Stimulated activated CD4-positive, alpha-beta T cell treated with anti-CD3 and anti-CD28 coated beads, TNF-alpha, amount 100 ng/mL, for 4 hours (primary cell): ENCODE results near the gene GAB2.

Experiments used
- DNase-seq, 3 experiments: peaks; one replicate each; pipeline ENCODE4 v3.0.0-alpha.2; 2020; ENCODE audit warnings: low read depth in 3 of 3

Gene GAB2

DNA sequence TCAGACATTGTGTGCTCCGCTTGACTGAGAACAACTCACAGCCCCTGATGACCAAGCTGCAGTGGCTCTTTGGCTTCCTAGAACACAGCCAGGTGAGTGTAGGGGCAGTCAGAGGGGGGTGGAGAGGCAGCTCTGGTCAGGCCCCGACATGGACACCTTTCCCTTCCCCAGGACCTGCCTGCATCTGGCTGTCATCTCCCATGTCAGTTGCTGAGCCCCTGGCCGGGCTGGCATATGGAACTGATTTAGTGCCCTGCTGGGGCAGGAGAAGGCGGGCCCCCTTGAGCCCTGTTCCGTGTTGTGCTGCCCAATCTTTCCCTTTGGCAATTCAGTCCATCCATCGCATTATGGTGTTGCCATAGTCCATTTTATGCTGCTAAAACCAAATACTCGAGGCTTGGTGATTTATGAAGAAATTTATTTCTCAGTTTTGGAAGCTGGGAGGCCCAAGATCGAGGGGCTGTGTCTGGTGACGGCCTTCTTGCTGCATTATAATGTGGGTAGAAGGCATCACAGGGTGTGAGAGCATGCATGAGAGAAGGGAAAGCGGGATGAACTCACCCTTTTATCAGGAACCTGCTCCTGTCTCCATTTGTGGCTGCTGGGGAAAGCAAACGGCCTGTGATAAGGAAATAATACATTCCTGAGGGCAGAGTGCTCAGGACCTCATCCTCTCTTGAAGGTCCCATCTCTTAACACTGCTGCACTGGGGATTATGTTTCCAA, 209.9 kb downstream of the GAB2 start:
- DNase-seq: no peak

- no peak for DNase-seq
These were observed 211.9 kb downstream of the GAB2 start for GRCh38 chr11:78205691-78206090.

DNA sequence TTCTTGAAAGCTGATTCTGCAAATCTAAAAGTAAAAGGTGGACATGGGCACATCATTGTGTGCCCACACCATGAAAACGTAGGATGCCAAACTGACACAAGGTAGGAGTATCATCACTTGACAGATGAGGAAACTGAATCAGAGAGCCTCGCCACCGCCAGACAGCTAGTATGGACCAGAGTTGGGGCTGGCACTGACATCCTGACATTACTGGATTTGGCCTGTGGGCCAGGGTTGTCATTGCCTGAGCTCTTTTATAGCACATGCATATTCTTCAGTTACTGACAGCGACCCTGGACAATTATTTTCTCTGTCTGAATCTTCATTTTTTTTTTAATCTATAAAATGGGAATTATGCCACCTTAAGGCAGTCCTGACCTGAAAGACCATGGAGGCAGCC, 212.4 kb downstream of the GAB2 start:
- no peak for DNase-seq

DNA sequence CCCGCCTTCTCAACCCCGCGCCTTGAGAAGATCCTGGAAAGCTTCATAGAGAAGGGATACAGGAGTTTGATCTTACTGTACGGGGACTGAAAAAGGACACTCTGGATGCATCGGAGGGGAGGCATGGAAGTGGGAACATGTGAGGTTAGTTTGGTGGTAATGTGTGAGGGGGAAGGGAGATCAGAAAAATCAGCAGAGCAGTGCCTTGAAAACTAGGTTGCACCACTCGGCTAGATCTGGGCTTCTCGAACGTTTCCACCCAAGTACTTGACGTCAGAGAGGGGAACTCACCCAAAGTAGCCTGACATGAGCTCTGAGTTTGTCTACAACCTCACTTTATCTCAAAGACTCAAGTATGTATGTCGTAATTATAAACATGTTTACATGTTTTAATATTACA, 214.4 kb downstream of the GAB2 start:
- DNase-seq: peak in 1 of 3 experiments; percentile 32

DNA sequence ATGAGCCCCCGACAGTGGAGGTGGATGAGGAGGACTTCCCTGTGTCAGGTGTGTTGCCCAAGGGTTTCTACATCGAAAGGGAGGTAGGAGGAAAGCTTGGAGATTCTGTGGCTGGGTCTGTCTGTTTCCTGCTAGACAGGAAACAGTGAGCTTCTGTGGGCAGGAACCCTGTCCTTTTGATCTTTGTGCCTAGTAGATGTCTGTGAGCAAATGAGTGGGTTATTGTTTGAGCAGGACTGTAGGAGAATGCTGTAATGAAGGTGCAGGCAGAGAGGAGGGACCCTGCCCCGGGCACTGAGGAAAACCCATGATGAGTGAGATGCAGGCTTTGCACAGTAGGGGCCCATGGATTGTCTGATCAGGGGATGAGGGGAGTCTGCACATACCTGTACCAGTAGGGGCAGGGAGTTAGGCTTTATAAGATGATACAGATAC, 214.9 kb downstream of the GAB2 start:
- DNase-seq: peak in 2 of 3 experiments; percentile 15 to 31

DNA sequence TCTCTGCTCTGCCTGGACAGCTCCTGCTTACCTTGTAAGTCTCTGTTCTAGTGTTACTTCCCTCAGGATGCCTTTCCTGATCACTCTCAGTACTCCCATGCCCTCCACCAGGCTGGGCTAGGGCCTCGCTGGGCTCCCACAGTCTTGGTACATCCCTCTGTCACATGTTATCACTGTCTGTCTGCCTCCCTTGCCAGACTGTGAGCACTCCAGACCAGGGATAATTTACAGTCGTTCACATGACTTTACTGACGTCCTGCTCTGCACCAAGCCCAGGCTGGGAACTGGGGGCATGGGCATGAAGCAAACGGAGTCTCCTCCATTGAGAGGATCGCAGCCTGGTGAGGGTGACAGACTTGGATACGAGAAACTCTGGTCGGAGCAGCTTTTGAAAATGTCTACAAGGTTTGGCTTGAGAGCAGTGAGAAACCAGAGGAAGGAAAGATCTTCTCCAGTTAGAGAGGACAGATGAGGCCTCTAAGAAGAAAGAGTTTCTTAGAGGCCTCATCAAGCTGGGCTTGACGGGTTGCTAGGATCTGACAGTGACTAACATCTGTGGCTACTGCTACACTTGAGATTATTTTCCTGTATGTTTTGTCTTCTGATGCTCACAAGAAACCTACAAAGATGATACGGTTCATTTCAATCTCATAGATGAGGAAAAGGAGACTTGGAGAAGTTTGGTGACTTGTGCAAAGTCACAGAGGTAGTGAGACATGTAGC, 216.4 kb downstream of the GAB2 start:
- no peak for DNase-seq

DNA sequence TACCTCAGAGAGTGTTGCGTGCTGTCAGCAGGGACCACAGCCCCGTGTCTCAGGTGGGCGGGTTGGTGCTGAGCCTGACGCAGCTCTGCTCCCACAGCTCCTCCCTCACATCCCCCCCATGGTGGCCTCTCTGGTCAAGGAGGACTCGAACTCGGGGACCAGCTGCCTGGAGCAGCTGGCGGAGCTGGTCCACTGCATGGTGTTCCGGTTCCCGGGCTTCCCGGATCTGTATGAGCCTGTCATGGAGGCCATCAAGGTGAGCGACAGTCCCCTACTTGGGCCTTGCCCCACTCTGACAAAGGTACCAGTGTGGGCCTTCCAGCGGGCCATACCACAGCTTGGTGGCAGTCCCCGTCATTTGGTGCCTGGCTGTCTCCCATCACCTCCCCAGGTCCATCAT, 217.1 kb downstream of the GAB2 start:
- no peak for DNase-seq

- no peak for DNase-seq
These were observed 217.6 kb downstream of the GAB2 start for GRCh38 chr11:78200061-78200460.

- no peak for DNase-seq
These were observed 218.0 kb downstream of the GAB2 start for GRCh38 chr11:78199653-78200015.

DNA sequence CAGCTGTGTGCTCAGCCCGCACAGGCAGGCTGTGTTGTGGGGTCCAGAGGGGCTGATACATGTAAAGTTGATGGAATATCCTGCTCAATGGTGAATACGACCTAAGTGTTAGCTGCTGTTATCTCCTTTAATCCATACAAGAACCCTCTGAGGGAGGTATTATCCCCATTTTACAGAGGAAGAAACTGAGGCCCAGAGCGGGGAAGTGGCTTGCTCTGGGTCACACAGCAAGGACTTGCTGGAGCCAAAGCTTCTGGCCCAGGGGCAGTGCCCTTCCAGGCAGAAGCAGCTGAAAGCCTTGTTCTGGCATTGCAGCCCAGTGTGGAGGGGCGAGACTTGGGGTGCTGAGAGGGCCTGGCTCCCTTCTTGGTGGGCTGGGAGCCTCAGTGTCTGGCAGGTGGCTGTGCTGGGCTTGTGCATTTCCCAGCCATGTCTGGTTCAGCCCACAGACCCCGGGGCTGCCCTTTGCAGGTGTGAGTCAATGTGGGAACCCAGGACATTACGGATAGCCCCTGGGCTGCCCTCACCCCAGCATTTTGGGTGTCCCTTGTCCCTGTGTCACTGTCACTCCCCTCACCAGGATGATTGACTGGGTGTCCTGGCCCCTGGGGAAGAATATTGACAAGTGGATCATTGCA, 218.5 kb downstream of the GAB2 start:
- no peak for DNase-seq

- DNase-seq: no peak
These were observed 219.8 kb downstream of the GAB2 start for GRCh38 chr11:78197816-78198215.

GRCh38 chr11:78196661-78197091, 220.9 kb downstream of the GAB2 start:
- DNase-seq: no peak

- no peak for DNase-seq
These were observed 221.6 kb downstream of the GAB2 start for GRCh38 chr11:78195917-78196560.

DNA sequence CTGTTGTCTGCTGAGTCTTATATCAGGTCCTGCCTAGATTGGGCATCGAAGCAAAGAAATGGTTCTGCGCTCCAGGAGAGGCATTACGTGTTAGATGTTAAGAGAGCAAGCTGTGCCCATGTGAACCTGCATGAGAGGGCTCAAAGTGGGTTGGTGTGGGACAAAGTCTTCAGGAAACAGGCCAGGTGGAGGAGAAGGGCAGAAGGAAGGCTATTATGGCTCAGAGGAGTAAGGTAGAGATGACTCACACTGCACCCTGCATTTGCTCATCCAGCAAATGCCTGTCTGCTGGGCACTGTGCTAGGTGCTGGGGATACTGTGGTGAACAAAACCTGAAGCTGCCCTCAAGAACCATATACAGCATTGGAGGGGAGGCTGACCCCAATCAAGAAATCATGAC, 223.1 kb downstream of the GAB2 start:
- DNase-seq: no peak

DNA sequence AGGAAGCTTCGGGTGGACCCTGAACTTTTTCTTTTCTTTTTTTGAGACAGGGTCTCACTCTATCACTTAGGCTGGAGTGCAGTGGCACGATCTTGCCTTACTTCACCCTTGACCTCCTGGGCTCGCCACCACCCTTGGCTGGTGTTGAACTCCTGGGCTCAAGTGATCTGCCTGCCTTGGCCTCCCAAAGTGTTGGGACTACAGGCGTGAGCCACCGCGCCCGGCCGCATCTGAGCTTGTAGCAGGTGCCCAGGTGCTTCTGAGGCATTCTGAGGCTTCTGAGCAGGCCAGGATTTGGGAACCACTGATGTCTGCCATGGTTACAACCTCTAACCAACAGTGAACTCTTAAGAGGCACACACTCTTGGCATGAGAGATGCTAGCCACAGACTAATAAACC, 223.8 kb downstream of the GAB2 start:
- no peak for DNase-seq

DNA sequence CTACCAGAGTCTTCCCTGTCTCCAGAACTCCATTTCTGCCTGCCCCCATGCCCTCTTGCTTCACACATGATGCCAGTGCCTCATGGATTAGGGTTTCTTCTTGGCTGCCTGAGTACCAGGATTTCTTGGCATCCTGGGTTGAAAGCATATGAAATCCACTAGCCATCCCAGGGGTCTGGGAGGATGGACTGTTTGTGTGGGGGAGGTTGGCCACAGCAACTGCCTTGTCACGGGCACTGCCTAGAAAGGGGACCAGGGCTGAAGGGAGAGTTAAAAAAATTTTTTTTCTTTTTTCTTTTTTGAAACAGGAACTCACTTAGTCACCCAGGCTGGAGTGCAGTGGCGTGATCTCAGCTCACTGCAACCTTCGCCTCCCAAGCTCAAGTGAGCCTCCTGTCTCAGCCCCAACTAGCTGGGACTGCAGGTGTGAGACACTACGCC, 224.7 kb downstream of the GAB2 start:
- no peak for DNase-seq

DNA sequence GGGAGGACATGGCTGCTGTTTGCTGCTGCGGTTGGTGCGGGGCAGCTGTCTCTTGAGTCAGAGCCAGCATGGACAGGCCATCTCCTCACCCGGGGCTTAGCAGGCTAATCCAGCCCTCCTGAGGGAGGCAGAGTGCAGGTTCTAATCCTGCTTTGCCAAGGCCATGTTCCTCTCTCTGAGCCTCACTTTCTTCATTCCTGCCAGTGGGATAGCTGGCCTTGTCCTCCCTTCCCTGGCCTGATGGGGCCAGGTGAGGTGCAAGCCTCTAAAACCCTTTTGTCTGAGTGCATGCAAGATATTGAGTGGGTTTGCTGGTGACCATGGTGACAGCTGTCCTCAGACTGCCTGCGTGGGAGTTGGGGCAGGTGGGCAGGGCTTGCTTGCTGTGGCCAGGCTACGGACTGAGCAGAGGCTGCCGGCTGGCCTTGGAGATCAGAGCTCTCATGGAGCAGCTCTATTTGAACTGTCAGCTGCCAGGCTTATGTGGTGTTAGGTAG, 225.3 kb downstream of the GAB2 start:
- no peak for DNase-seq

GRCh38 chr11:78190871-78191538, 226.6 kb downstream of the GAB2 start:
- DNase-seq: no peak

GRCh38 chr11:78190374-78190773, 227.2 kb downstream of the GAB2 start:
- DNase-seq: no peak

DNA sequence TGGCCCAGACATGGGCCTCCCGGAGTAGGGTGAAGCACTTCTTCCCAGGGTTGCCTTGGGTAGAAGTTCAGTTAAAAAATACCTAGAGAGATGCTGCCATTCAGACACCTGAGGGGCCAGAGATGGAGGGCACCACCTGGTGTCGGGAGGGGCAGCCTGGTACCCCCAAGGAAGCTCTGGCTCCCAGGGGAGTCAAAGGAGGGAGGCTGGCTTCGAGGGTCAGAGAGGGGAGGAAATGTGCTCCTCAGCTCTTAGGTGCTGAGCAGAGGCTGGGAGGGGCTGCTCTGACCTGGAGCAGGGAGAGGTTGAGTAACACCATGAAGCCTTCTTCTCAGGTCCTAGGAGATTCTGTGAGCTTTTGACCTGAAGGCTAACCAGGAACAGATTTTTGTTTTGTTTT, 227.8 kb downstream of the GAB2 start:
- DNase-seq: no peak

- DNase-seq: peak in 1 of 3 experiments; percentile 8
These were observed 228.4 kb downstream of the GAB2 start for GRCh38 chr11:78189174-78189724.
